ENCODE results near the gene NDUFAF3.

Gene NDUFAF3

DNA sequence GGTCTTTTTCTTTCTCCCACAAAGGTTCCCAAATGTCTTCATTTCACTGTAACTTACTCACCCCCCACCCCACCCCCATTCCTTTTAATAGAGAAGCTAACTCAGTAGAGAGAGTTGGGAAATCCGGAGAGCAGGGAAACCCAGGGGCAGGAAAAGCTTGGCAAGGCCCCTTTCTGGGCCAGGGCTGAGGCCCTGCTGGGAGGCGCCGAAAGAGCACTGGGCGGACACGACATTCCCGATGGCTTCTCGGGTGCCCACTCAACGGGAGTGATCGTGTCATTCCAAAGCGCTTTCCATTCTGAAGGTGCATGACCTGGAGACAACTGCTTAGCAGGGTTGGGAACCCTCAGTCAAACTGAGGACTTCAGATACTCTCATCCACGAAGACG, 2.0 kb upstream of the NDUFAF3 start:
- DNase-seq: no peak

- DNase-seq: peak; percentile 33 to 39
Observed at GRCh38 chr3:49020330-49021212, 1.4 kb upstream of the NDUFAF3 start.

DNA sequence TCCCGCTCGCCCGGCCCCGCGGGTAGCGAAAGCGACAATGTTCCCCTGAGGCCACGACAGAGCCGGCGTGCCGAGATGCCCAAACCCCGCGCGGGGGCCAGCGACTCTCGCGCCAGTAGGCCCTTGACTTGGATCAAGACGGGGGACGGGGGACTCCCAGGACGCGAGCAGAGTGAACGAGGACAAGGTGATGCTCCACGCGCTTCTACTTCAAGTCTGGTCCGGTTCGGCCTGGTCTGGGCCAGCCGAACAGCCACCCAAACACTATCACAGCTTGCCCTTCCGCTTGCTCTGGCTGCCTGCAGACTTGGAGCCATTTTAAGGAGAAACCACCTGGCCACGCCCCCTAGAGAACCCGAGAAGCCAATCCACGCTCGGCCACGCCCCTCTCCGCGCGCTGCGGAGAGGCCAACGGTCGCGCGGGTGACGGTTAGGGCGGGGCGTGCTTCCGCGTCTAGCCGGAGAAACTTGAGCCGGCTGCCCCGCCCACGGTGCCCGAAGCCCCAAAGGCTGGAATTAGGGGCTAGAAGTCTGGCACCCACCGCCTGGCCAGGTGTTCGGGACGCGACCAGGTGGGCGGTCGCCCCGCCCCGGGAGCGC, 608 bp upstream of the NDUFAF3 start:
- DNase-seq: peak; percentile 98 to 99

DNA sequence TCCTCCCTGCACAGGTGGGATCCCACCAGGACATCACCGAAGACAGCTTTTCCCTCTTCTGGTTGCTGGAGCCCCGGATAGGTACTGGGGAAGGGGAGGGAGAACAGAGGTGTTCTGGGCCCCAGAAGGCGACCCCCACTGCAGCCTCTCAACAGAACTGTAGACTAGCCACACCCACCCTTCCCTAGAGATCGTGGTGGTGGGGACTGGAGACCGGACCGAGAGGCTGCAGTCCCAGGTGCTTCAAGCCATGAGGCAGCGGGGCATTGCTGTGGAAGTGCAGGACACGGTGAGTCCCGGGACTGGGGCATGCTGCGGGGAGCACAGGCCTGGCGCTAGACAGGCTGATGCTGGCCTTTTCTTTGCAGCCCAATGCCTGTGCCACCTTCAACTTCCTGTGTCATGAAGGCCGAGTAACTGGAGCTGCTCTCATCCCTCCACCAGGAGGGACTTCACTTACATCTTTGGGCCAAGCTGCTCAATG, 809 bp downstream of the NDUFAF3 start:
- no peak for DNase-seq

DNA sequence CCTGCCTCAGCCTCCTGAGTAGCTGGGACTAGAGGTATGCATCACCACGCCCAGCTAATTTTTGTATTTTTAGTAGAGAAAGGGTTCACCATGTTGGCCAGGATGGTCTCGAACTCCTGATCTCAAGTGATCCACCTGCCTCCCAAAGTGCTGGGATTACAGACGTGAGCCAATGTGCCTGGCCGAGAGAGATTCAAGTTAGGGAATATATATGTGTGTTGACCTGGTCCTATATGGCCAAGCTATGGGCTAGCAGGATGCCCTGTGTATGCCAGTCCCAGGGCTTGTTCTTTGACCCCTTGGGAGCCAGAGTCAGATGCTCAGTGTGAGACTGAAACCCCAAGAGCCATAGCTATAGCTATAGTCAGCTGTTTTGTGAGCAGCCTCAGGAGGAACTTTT, 1.9 kb downstream of the NDUFAF3 start:
- no peak for DNase-seq

- no peak for DNase-seq
Observed at GRCh38 chr3:49024449-49024848, 2.5 kb downstream of the NDUFAF3 start.

DNA sequence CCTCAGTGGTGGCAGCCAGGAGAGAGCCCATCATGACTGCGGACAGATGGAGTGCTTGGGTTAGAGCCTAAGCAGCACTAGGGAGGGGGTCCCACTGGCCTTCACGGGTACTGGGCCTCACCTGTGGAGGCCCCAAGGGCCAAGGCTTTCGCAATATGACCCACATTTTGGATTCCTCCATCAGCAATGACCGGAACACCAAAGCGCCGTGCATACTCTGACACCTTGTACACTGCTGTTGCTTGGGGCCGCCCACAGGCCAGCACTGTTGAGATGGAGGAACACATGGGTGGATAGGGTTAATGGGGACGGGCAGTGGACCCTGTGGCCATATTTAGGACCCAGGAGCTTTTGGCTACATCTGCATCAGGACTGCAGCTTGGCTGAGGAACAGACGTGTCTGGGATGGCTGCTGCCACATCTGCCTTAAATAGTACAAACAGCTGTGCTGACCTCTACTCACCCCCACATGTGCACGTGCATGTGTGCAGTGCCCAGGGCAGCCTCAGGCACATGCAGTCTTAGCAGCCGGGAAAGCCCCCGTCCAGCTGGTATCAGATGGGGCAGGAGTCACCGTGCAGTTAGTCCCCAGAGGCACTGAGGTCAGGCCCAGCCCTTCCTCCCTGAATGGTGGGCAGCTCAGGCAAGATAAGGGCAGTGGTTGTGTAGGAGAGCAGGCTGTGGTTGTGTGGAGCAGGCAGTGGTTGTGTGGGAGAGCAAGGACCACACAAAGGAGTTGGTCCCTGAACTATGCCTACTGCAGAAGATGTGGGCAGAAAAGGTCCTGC, 3.3 kb downstream of the NDUFAF3 start:
- no peak for DNase-seq

DNA sequence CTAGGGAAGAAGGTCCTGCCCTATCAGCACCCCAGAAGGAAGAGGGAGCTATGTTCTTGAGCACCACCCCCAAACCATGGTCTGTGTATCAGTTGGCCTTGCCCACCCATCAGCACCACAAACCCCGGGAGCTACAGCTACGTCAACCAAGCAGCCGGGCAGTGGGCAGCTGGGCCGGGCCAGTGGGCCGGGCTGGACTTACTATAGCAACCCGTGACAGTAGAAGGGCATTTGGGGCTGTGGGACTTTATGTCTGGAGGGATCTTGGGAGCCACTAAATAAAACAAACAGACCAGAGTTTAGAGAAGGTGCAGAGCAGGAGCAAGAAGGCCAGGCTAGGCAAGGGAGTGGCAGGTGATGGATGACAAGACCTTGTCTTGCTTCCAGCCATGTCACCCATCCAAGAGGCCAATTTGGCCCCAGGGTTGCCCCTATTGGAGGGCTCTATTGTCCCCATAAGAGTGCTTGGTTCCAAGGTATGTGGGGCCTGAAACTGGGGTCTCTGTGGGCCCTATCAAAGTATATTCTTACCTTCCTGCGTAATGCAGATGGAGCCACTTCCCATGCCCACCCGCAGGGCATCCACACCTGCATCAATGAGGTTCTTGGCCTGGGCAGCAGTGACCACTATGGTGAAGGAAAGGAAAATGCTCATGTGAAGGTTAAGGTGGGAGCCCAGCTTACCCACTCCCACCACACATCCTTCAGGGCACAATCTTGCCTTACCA, 4.0 kb downstream of the NDUFAF3 start:
- DNase-seq: no peak

GRCh38 chr3:49026536-49026935, 4.6 kb downstream of the NDUFAF3 start:
- no peak for DNase-seq

DNA sequence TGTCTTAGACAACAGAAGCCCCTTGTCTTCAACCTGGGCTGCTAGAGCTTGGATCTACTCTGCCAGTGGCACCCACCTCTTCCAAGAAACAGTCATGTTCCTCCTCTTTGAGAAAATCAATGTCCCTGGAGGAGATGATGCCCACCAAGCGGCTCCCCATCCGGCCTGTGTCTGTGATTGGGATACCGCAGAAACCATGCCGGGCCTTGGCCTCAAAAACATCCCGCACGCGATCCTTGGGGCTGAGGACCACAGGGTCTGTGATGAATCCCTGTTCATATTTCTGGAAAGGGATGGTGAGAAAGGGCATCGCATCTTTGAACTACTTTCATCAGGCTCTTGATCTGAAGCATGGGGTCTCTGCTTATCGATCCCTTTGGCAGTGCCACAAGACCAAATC, 5.7 kb downstream of the NDUFAF3 start:
- no peak for DNase-seq

- no peak for DNase-seq
Observed at GRCh38 chr3:49028298-49028672, 6.4 kb downstream of the NDUFAF3 start.

DNA sequence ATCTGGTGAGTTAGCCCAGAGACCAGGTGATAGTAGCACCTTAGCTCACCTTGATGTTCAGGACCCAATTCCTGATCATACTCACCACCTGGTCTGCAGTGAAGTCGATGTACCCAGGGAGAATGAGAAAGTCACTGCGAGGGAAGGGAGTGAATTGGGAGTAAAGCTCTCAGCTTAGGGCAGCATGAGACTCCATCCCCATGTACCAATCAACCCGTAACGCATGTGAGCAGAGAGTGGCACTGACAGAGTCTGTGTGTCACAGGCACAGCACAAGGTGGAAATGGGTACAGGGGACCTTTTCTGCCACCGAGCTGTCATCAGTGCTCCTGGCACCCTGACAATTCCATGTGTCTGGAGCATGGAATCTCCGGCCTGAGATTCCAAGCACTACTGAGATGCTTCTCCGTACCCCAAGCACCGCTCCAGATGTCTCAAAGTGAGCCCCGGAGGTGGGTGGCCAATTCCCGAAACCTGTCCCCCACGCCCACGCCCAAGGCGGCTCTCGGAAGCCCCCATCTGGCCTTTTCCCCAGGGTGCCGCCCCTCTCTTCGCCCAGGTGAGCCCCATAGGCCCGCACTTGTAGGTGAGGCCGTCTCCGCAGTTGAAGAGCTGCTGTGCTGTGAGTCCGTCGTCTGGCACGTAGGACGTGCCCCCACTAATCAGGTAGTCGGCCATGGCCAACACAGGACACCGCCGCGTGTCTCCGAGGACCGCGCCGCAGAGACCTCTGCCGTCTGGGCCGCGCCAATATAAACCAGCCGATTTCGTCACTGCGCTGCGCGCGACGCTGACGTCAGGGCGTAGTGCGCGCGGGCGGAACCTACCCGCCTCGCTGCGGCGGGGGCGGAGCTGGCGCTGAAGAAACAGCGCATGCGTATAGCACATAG, 7.0 kb downstream of the NDUFAF3 start, which contains the start of gene IMPDH2:
Gene IMPDH2, minus strand, starts transcription at position 726 of the 890 bp plus-strand sequence. Its CDS starts 48 bp downstream, at position 678.
- DNase-seq: peak; percentile 95 to 97

DNA sequence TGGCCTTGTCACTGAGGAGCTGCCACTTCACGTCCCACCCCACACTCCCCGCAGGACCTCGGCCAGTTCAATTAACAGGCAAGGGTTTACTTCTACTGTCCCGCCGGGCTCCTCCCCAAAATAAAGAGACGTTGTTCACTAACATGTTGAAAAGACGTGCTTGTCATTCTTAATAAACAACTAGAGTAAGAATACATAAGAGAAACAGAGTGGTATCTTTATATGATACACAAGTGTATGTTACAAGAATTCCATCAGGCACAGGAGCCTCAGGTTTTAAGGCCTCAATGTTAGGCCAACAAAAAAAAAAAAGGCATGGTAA, 7.6 kb downstream of the NDUFAF3 start:
- no peak for DNase-seq

DNA sequence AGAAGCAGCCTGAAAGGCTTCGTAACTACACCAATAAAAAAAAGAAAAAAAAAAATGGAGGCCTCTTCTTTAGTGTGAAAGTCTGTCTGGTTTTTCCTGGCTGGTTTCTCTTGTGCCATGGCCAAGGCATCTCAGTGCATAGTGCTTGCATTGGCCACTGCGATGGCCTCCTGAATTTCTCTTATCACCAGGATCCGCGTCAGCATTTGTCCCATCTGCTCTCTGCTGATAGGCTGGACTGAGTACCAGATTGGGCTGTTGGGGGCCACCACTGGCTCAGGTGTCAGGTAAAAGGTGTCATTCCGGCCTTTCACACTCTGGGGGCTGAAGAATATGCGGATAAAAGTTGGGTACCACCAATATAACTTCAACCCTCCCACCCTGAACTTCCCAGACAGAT, 8.4 kb downstream of the NDUFAF3 start:
- DNase-seq: no peak

GRCh38 chr3:49032646-49033304, 10.9 kb downstream of the NDUFAF3 start:
- DNase-seq: no peak

DNA sequence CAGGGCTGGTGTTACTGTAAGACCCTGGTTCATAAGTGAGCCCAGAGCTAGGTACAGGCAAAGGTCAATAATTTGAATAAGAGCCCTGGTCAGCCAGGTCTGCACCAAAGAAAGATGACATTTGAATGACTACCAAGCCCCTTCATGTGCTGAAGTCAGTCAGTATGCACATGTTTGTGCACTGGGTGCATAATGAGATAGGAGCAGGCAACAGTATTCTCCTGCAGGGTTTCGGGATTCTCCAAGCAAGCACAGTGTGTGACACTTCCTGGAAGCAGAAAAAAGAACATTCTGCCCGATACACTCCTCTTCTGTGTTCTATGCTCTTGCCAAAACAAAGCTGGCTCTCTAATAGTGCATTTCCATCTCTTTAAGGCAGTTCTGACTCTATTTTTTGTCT, 12.7 kb downstream of the NDUFAF3 start:
- no peak for DNase-seq

DNA sequence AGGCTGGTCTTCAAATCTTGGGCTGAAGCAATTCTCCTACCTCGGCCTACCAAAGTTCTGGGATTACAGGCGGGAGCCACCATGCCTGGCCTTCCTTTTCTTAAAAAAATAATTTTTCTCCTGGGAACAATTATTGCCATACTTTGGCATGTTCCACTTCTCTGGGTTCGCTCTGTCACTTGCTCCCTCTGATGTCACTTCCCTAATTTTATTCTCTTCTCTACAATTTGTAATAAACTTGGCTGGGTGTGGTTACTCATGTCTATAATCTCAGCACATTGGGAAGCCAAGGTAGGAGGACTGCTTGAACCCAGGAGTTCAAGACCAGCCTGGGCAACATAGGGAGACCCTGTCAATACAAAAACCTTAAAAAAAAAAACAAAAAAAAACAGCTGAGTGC, 13.4 kb downstream of the NDUFAF3 start:
- no peak for DNase-seq

DNA sequence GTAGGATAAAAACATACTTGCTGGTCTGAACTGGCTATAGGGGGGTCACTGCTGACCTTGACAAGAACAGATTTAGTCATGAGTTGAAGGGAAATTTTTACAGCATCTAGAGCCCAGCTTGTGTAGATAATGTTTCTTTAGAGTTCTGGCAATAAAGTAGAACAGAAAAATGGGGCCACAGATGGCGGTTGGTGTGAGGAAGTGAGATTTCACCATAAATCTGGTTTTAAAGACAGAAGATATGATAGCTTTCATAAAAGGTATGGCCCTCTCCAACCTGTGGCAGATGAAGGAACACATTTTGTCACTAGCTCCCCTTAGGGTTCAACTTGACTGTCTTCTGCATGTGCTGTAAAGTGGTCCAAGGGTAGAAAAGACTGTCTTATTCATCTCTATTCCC, 31.6 kb downstream of the NDUFAF3 start:
- no peak for DNase-seq

DNA sequence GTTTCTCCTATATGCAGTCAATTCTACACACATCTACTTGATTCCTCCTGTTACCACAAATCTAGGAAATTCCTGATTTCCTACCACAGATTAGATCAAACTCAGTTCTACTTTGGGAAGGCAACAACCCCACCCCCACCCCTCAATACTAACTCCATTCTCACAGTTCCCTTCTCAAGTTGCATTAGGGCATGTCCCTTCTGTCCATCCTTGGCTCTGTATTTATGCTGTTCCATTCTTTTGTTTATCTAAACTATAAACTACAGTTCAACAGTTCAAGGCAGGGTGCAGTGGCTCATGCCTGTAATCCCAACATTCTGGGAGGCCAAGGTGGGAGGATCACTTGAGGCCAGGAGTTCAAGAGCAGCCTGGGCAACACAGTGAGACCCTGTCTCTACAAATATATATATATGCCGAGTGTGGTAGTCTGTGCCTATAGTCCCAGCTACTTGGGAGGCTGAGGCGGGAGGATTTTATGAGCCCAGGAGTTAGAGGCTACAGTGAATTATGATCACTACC, 32.5 kb downstream of the NDUFAF3 start:
- no peak for DNase-seq

DNA sequence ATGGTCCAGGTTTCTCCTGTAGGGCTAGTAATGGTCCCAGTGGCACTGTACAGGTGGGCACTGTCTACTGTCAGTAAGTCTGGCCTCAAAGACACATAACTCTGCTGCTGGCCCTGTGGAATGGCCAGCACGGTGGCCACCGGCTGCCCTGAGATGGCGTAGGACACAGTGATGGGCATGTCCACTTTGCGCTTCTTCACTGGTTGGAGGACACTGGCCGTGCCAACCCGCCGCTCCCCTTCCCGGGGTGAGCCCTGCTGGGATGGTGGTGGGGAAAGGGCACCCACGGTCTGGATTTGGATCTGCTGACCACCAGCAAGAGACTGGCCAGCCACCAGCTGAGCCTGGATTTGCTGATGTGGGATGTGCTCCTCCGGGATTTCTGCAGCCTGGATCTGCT, 35.3 kb downstream of the NDUFAF3 start:
- no peak for DNase-seq

DNA sequence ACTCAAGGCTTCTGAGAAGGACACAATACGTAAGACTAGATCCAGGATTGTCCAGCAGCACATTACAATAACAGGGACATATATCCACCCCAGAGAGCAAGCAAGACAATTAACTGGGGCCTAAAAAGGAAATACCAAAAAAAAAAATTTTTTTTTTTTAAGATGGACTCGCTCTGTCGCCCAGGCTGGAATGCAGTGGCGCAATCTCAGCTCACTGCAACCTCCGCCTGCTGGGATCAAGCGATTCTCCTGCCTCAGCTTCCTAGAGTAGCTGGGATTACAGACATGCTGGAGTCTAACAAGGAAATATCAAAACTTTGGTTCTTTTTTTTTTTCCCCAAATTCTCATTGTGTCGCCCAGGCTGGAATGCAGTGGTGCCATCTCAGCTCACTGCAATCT, 36.1 kb downstream of the NDUFAF3 start:
- DNase-seq: no peak

Measured in CD4-positive, alpha-beta T cell treated with Interferon alpha-2 for 1 hour (primary cell).